Memory B cell (primary cell): ENCODE data around the gene LCN10.

Experiments
- ATAC-seq: fragments of 150-1000 bp; cut with Tn5 transposase; 2 replicates; pipeline ENCODE4 v1.10.0; 2021; ENCODE audit warnings: low read depth, mild to moderate bottlenecking, moderate library complexity
- DNase-seq, 2 donors: peaks; one replicate each; pipeline ENCODE4 v3.0.0; 2022; ENCODE audit warnings: low spot score in 2 of 2
- H3K27ac Mint-ChIP-seq: one replicate; pipeline ENCODE4 v1.8.0; 2022; ENCODE audit warnings: mild to moderate bottlenecking, moderate library complexity, mixed read lengths
- H3K27me3 Mint-ChIP-seq: one replicate; pipeline ENCODE4 v1.8.0; 2022; ENCODE audit warnings: mixed read lengths
- H3K36me3 Mint-ChIP-seq: one replicate; pipeline ENCODE4 v1.8.0; 2022; ENCODE audit warnings: mild to moderate bottlenecking, mixed read lengths
- H3K4me1 Mint-ChIP-seq: one replicate; pipeline ENCODE4 v1.8.0; 2022; ENCODE audit warnings: mixed read lengths
- H3K4me3 Mint-ChIP-seq: one replicate; pipeline ENCODE4 v1.8.0; 2022; ENCODE audit warnings: mild to moderate bottlenecking, moderate library complexity, mixed read lengths
- H3K9me3 Mint-ChIP-seq: one replicate; pipeline ENCODE4 v1.8.0; 2022; ENCODE audit warnings: mixed read lengths

LCN10 gene

GRCh38 chr9:136729144-136729543, 13.6 kb downstream of the LCN10 start:
- Mint-ChIP-seq H3K4me1 (peaks cover 10% of the 10 kb centered on the region), H3K4me3 (peak overlapping the region; percentile 62), H3K27me3 (no peaks in the 10 kb centered on the region), H3K36me3 (peaks cover 7% of the 10 kb centered on the region), H3K9me3 (no peaks in the 10 kb centered on the region), H3K27ac (no peak overlapping the region)
- ATAC-seq = no peak
- DNase-seq = no peak

GRCh38 chr9:136728548-136729123, 14.1 kb downstream of the LCN10 start:
- ATAC-seq (no peak), DNase-seq (no peak)
- peaks cover 12% of the 10 kb centered on the region for H3K36me3 Mint-ChIP-seq
- no peaks in the 10 kb centered on the region for H3K27me3 Mint-ChIP-seq
- peak overlapping the region; percentile 62 for H3K4me3 Mint-ChIP-seq
- peaks cover 12% of the 10 kb centered on the region for H3K4me1 Mint-ChIP-seq
- no peaks in the 10 kb centered on the region for H3K9me3 Mint-ChIP-seq
- peak overlapping the region; percentile 89 for H3K27ac Mint-ChIP-seq

- H3K27me3 Mint-ChIP-seq = no peaks in the 10 kb centered on the region
- peak overlapping the region; percentile 89 for H3K27ac Mint-ChIP-seq
- peak; percentile 72 for ATAC-seq
- peaks cover 15% of the 10 kb centered on the region for H3K36me3 Mint-ChIP-seq
- H3K4me3 Mint-ChIP-seq = peak overlapping the region; percentile 95
- H3K9me3 Mint-ChIP-seq = no peaks in the 10 kb centered on the region
- peak; percentile 97 to 99 for DNase-seq
- peaks cover 12% of the 10 kb centered on the region for H3K4me1 Mint-ChIP-seq
These were observed 14.6 kb downstream of the LCN10 start for GRCh38 chr9:136728080-136728547.

GRCh38 chr9:136726631-136727191, 16.0 kb downstream of the LCN10 start:
- Mint-ChIP-seq H3K4me1 (peaks cover 12% of the 10 kb centered on the region), H3K27ac (peak overlapping the region; percentile 89), H3K4me3 (peak overlapping the region; percentile 95), H3K36me3 (peaks cover 16% of the 10 kb centered on the region), H3K27me3 (no peaks in the 10 kb centered on the region), H3K9me3 (no peaks in the 10 kb centered on the region)
- ATAC-seq (peak; percentile 61), DNase-seq (no peak)

- peak overlapping the region; percentile 95 for H3K4me3 Mint-ChIP-seq
- DNase-seq = no peak
- peaks cover 18% of the 10 kb centered on the region for H3K36me3 Mint-ChIP-seq
- peaks cover 14% of the 10 kb centered on the region for H3K4me1 Mint-ChIP-seq
- H3K9me3 Mint-ChIP-seq = no peaks in the 10 kb centered on the region
- H3K27ac Mint-ChIP-seq = peak overlapping the region; percentile 89
- ATAC-seq = no peak
- H3K27me3 Mint-ChIP-seq = no peaks in the 10 kb centered on the region
These were observed 16.6 kb downstream of the LCN10 start for GRCh38 chr9:136726118-136726517.

- Mint-ChIP-seq H3K36me3 (peaks cover 19% of the 10 kb centered on the region), H3K27me3 (no peaks in the 10 kb centered on the region), H3K4me3 (peak overlapping the region; percentile 21), H3K9me3 (no peaks in the 10 kb centered on the region), H3K27ac (no peak overlapping the region), H3K4me1 (peaks cover 15% of the 10 kb centered on the region)
- no peak for DNase-seq
- no peak for ATAC-seq
These were observed 17.1 kb downstream of the LCN10 start for GRCh38 chr9:136725612-136726011.

GRCh38 chr9:136724772-136725171, 18.0 kb downstream of the LCN10 start:
- Mint-ChIP-seq H3K27ac (no peak overlapping the region), H3K4me1 (peaks cover 17% of the 10 kb centered on the region), H3K4me3 (no peak overlapping the region), H3K9me3 (no peaks in the 10 kb centered on the region), H3K27me3 (no peaks in the 10 kb centered on the region), H3K36me3 (peaks cover 20% of the 10 kb centered on the region)
- no peak for ATAC-seq
- DNase-seq = no peak

- ATAC-seq = no peak
- Mint-ChIP-seq H3K36me3 (peaks cover 20% of the 10 kb centered on the region), H3K4me3 (no peak overlapping the region)
These were observed 18.8 kb downstream of the LCN10 start for GRCh38 chr9:136723989-136724388.

GRCh38 chr9:136723362-136723976, 19.3 kb downstream of the LCN10 start:
- H3K27ac Mint-ChIP-seq = no peak overlapping the region
- H3K36me3 Mint-ChIP-seq = peaks cover 20% of the 10 kb centered on the region
- ATAC-seq (no peak), DNase-seq (no peak)
- H3K27me3 Mint-ChIP-seq = no peaks in the 10 kb centered on the region
- H3K4me1 Mint-ChIP-seq = peaks cover 20% of the 10 kb centered on the region
- no peaks in the 10 kb centered on the region for H3K9me3 Mint-ChIP-seq
- H3K4me3 Mint-ChIP-seq = no peak overlapping the region

More at GRCh38 chr9:136723989-136724388, 18.8 kb downstream of the LCN10 start:
- Mint-ChIP-seq H3K4me1 (peaks cover 18% of the 10 kb centered on the region), H3K27me3 (no peaks in the 10 kb centered on the region), H3K9me3 (no peaks in the 10 kb centered on the region), H3K27ac (no peak overlapping the region)
- DNase-seq = no peak

GRCh38 chr9:136722969-136723356, 19.8 kb downstream of the LCN10 start:
- Mint-ChIP-seq H3K9me3 (no peaks in the 10 kb centered on the region), H3K4me1 (peaks cover 22% of the 10 kb centered on the region), H3K27me3 (no peaks in the 10 kb centered on the region), H3K4me3 (no peak overlapping the region), H3K27ac (no peak overlapping the region), H3K36me3 (peaks cover 20% of the 10 kb centered on the region)
- ATAC-seq (no peak), DNase-seq (no peak)

- Mint-ChIP-seq H3K4me3 (no peak overlapping the region), H3K27me3 (no peaks in the 10 kb centered on the region), H3K36me3 (peaks cover 20% of the 10 kb centered on the region), H3K9me3 (no peaks in the 10 kb centered on the region), H3K27ac (no peak overlapping the region), H3K4me1 (peaks cover 22% of the 10 kb centered on the region)
- DNase-seq (no peak), ATAC-seq (no peak)
These were observed 20.4 kb downstream of the LCN10 start for GRCh38 chr9:136722093-136722968.

- ATAC-seq (no peak), DNase-seq (no peak)
- H3K27me3 Mint-ChIP-seq = peaks cover 1% of the 10 kb centered on the region
- peaks cover 18% of the 10 kb centered on the region for H3K4me1 Mint-ChIP-seq
- H3K9me3 Mint-ChIP-seq = no peaks in the 10 kb centered on the region
- H3K27ac Mint-ChIP-seq = peak overlapping the region; percentile 31
- peaks cover 20% of the 10 kb centered on the region for H3K36me3 Mint-ChIP-seq
- H3K4me3 Mint-ChIP-seq = no peak overlapping the region
These were observed 21.2 kb downstream of the LCN10 start for GRCh38 chr9:136721339-136722092.

GRCh38 chr9:136720898-136721338, 21.8 kb downstream of the LCN10 start:
- H3K9me3 Mint-ChIP-seq = no peaks in the 10 kb centered on the region
- H3K4me3 Mint-ChIP-seq = no peak overlapping the region
- peak overlapping the region; percentile 31 for H3K27ac Mint-ChIP-seq

More at GRCh38 chr9:136720898-136721338, 21.8 kb downstream of the LCN10 start:
- DNase-seq = no peak
- H3K27me3 Mint-ChIP-seq = peaks cover 3% of the 10 kb centered on the region
- no peak for ATAC-seq
- peaks cover 16% of the 10 kb centered on the region for H3K4me1 Mint-ChIP-seq
- H3K36me3 Mint-ChIP-seq = peaks cover 17% of the 10 kb centered on the region
